Karpas-422 (cell line): ENCODE results near the gene AGPAT1. TPM values are rescaled to one million over a fixed set of nuclear protein-coding genes. Genes with fewer than 3 reads are reported as not detected.
"Not testable (repeated sequence)": the region's sequence is repeated elsewhere in the genome, so short reads cannot be mapped to it uniquely, and the experiment has no call there.

ENCODE experiments used
- DNase-seq: peaks from one replicate; pipeline ENCODE4 v3.0.0-alpha.2; 2015
- H2AFZ ChIP-seq: fragments of 200-600 bp; sonication (generic); 2 replicates; pipeline ENCODE4 v1.6.1; 2014; ENCODE audit warnings: antibody characterized with exemption, low read length, mixed read lengths
- H3K27ac ChIP-seq: fragments of 200-600 bp; sonication (generic); 2 replicates; pipeline ENCODE4 v1.5.1; 2014; ENCODE audit warnings: mild to moderate bottlenecking, low read length, moderate library complexity
- H3K27me3 ChIP-seq: fragments of 200-600 bp; sonication (generic); 2 replicates; pipeline ENCODE4 v1.6.1; 2014; ENCODE audit warnings: low read length, mixed read lengths
- H3K36me3 ChIP-seq: fragments of 200-600 bp; sonication (generic); 2 replicates; pipeline ENCODE4 v1.6.1; 2014; ENCODE audit warnings: low read length, mixed read lengths; ENCODE audit not compliant: insufficient read depth
- H3K4me1 ChIP-seq: fragments of 200-600 bp; sonication (generic); 2 replicates; pipeline ENCODE4 v1.6.1; 2014; ENCODE audit warnings: mild to moderate bottlenecking, low read length, mixed read lengths
- H3K4me2 ChIP-seq: fragments of 200-600 bp; sonication (generic); 2 replicates; pipeline ENCODE4 v1.6.1; 2014; ENCODE audit warnings: low read length, low read depth, mild to moderate bottlenecking; ENCODE audit not compliant: poor library complexity, severe bottlenecking
- H3K4me3 ChIP-seq: fragments of 200-600 bp; sonication (generic); 2 replicates; pipeline ENCODE4 v1.5.1; 2014; ENCODE audit warnings: mild to moderate bottlenecking, antibody characterized with exemption, low read length, mixed read lengths
- H3K79me2 ChIP-seq: fragments of 200-600 bp; sonication (generic); 2 replicates; pipeline ENCODE4 v1.6.1; 2014; ENCODE audit warnings: mild to moderate bottlenecking, low read length, mixed read lengths
- H3K9ac ChIP-seq: fragments of 200-600 bp; sonication (generic); 2 replicates; pipeline ENCODE4 v1.6.0; 2014; ENCODE audit warnings: low read length
- H3K9me2 ChIP-seq: fragments of 200-600 bp; sonication (generic), shearing (Covaris generic); replicated peaks from 2 replicates; pipeline ENCODE4 v1.6.0; 2014; ENCODE audit warnings: mild to moderate bottlenecking, low read length, moderate library complexity; ENCODE audit not compliant: insufficient read depth
- H3K9me3 ChIP-seq: fragments of 300-700, 200-600 bp; sonication (generic); 2 replicates; pipeline ENCODE4 v1.6.1; 2014; ENCODE audit warnings: low read length, mixed read lengths
- H4K20me1 ChIP-seq: fragments of 200-600 bp; sonication (generic); 2 replicates; pipeline ENCODE4 v1.6.1; 2014; ENCODE audit warnings: mild to moderate bottlenecking, antibody characterized with exemption, low read length, low read depth; ENCODE audit not compliant: insufficient read depth
- total RNA-seq: library from RNA; depleted of rRNA; stranded (reverse); fragments of >200 nt; shearing (Covaris generic); gene quantifications from 2 replicates; pipeline ENCODE4 v1.2.3, GENCODE V29; 2014; ENCODE audit warnings: low replicate concordance

Gene AGPAT1
- total RNA-seq, 1 experiment from 2014 or later: 74.5 TPM

- peak; percentile 37 for DNase-seq
- no peak overlapping the region for H2AFZ ChIP-seq
- peaks cover 6% of the 10 kb centered on the region for H3K4me1 ChIP-seq
- no peaks in the 10 kb centered on the region for H3K79me2 ChIP-seq
- H3K9ac ChIP-seq: no peak overlapping the region
- no peak overlapping the region for H3K27ac ChIP-seq
- no peak overlapping the region for H3K4me3 ChIP-seq
- H3K9me3 ChIP-seq: no peaks in the 10 kb centered on the region
- H3K36me3 ChIP-seq: no peaks in the 10 kb centered on the region
- H3K4me2 ChIP-seq: no peak overlapping the region
- H3K27me3 ChIP-seq: no peaks in the 10 kb centered on the region
- H3K9me2 ChIP-seq: no peaks in the 10 kb centered on the region
- H4K20me1 ChIP-seq: no peaks in the 10 kb centered on the region
These were observed 40.4 kb upstream of the AGPAT1 start for GRCh38 chr6:32216285-32216684.

GRCh38 chr6:32215617-32216016, 39.7 kb upstream of the AGPAT1 start:
- Histone ChIP-seq H3K4me3 (no peak overlapping the region), H3K79me2 (no peaks in the 10 kb centered on the region), H2AFZ (no peak overlapping the region), H3K9me3 (no peaks in the 10 kb centered on the region), H3K27ac (no peak overlapping the region), H3K27me3 (no peaks in the 10 kb centered on the region), H4K20me1 (no peaks in the 10 kb centered on the region), H3K36me3 (no peaks in the 10 kb centered on the region), H3K9me2 (no peaks in the 10 kb centered on the region), H3K4me2 (no peak overlapping the region), H3K4me1 (no peaks in the 10 kb centered on the region; the same call in 1 of the 2 replicates), H3K9ac (no peak overlapping the region)
- no peak for DNase-seq

- no peak overlapping the region for H3K4me2 ChIP-seq
- no peaks in the 10 kb centered on the region for H3K36me3 ChIP-seq
- no peaks in the 10 kb centered on the region for H3K27me3 ChIP-seq
- no peak overlapping the region for H2AFZ ChIP-seq
- H3K9me3 ChIP-seq: no peaks in the 10 kb centered on the region
- H3K27ac ChIP-seq: no peak overlapping the region
- H4K20me1 ChIP-seq: no peaks in the 10 kb centered on the region
- DNase-seq: peak; percentile 37
- H3K9ac ChIP-seq: no peak overlapping the region
- no peaks in the 10 kb centered on the region for H3K9me2 ChIP-seq
- no peak overlapping the region for H3K4me3 ChIP-seq
- H3K4me1 ChIP-seq: no peaks in the 10 kb centered on the region
- no peaks in the 10 kb centered on the region for H3K79me2 ChIP-seq
These were observed 38.2 kb upstream of the AGPAT1 start for GRCh38 chr6:32214126-32214525.

- no peak overlapping the region for H3K9ac ChIP-seq
- peaks cover under 1% of the 10 kb centered on the region; the same call in 1 of the 2 replicates for H3K4me1 ChIP-seq
- H3K27me3 ChIP-seq: no peaks in the 10 kb centered on the region
- no peaks in the 10 kb centered on the region for H4K20me1 ChIP-seq
- H3K36me3 ChIP-seq: no peaks in the 10 kb centered on the region
- no peaks in the 10 kb centered on the region for H3K79me2 ChIP-seq
- DNase-seq: peak; percentile 2
- H3K27ac ChIP-seq: no peak overlapping the region
- H3K9me3 ChIP-seq: no peaks in the 10 kb centered on the region
- no peak overlapping the region for H3K4me3 ChIP-seq
- H3K9me2 ChIP-seq: no peaks in the 10 kb centered on the region
- no peak overlapping the region for H2AFZ ChIP-seq
- H3K4me2 ChIP-seq: no peak overlapping the region
These were observed 37.8 kb upstream of the AGPAT1 start for GRCh38 chr6:32213649-32214048.

- Histone ChIP-seq H4K20me1 (no peaks in the 10 kb centered on the region), H3K4me2 (no peak overlapping the region), H2AFZ (no peak overlapping the region), H3K4me1 (peaks cover 11% of the 10 kb centered on the region), H3K36me3 (no peaks in the 10 kb centered on the region), H3K27ac (no peak overlapping the region), H3K4me3 (no peak overlapping the region), H3K9ac (no peak overlapping the region), H3K79me2 (no peaks in the 10 kb centered on the region), H3K27me3 (no peaks in the 10 kb centered on the region), H3K9me3 (no peaks in the 10 kb centered on the region), H3K9me2 (no peaks in the 10 kb centered on the region)
- peak; percentile 30 for DNase-seq
These were observed 36.3 kb upstream of the AGPAT1 start for GRCh38 chr6:32212076-32212760.

GRCh38 chr6:32211432-32211831, 35.5 kb upstream of the AGPAT1 start:
- H3K9ac ChIP-seq, H3K9me2 ChIP-seq, H2AFZ ChIP-seq, H3K4me2 ChIP-seq, H3K36me3 ChIP-seq, H3K27ac ChIP-seq, H4K20me1 ChIP-seq, H3K4me3 ChIP-seq, H3K79me2 ChIP-seq, DNase-seq, H3K27me3 ChIP-seq, H3K9me3 ChIP-seq: not testable (repeated sequence)
- H3K4me1 ChIP-seq: peaks cover 11% of the 10 kb centered on the region

- H3K9ac ChIP-seq: no peak overlapping the region
- H3K79me2 ChIP-seq: no peaks in the 10 kb centered on the region
- H4K20me1 ChIP-seq: no peaks in the 10 kb centered on the region
- no peak overlapping the region for H3K27ac ChIP-seq
- H3K27me3 ChIP-seq: no peaks in the 10 kb centered on the region
- no peak overlapping the region for H3K4me3 ChIP-seq
- no peaks in the 10 kb centered on the region for H3K9me2 ChIP-seq
- no peak overlapping the region for H3K4me2 ChIP-seq
- no peak for DNase-seq
- no peaks in the 10 kb centered on the region for H3K9me3 ChIP-seq
- H3K4me1 ChIP-seq: peaks cover 11% of the 10 kb centered on the region
- H3K36me3 ChIP-seq: no peaks in the 10 kb centered on the region
- H2AFZ ChIP-seq: no peak overlapping the region
These were observed 34.3 kb upstream of the AGPAT1 start for GRCh38 chr6:32210191-32210601.

- no peak for DNase-seq
- H3K36me3 ChIP-seq: no peaks in the 10 kb centered on the region
- H3K9me2 ChIP-seq: no peaks in the 10 kb centered on the region
- no peaks in the 10 kb centered on the region for H4K20me1 ChIP-seq
- no peak overlapping the region for H3K27ac ChIP-seq
- H3K4me3 ChIP-seq: no peak overlapping the region
- H3K4me2 ChIP-seq: no peak overlapping the region
- H3K9me3 ChIP-seq: no peaks in the 10 kb centered on the region
- H3K79me2 ChIP-seq: no peaks in the 10 kb centered on the region
- H3K4me1 ChIP-seq: peaks cover 11% of the 10 kb centered on the region
- no peak overlapping the region for H2AFZ ChIP-seq
- no peak overlapping the region for H3K9ac ChIP-seq
- no peaks in the 10 kb centered on the region for H3K27me3 ChIP-seq
These were observed 33.1 kb upstream of the AGPAT1 start for GRCh38 chr6:32208996-32209395.
